AG08396 (cell line): ENCODE results near the gene TMEM170A.

Experiments used
- DNase-seq: peaks from one replicate; pipeline ENCODE4 v3.0.0; 2012; ENCODE audit warnings: low spot score, mixed read lengths

The TMEM170A gene

DNA sequence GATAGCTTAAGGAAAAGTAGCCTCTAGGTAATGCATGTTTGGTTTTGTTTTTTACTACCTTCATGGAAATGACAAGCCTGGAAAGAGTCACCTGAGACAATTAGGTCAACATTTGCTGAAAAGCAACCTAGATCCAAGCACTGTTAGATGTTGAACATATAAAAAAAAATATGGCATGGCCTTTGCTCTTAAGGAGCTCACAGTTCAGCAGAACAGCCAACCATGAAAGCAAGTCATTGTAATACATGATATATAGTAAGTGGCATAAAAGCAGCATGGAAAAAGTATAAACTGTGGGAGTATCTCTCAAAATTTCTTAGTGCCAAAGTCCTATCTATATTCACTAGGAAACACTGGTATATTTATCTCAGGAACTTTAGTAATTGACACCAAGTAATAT, 62.8 kb downstream of the TMEM170A start:
- no peak for DNase-seq

DNA sequence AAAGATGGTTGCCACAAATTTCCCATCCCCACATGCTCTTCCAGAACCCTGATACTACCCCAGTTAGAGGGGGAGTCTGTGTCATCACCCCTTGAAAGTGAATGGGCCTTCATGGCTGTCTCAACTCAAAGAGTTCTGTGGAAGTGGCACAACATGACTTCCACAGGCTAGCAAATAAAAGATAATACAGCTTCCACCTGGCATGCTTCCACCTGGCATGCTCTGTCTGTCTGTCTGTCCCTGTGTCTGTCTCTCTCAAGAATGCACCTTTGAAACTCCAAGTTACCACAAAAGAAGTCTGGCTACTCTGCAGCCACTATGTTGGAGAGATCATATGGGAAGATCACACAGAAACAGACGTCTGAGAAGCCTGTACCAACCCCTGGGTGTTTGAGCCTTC, 66.2 kb downstream of the TMEM170A start:
- DNase-seq, result no peak

DNA sequence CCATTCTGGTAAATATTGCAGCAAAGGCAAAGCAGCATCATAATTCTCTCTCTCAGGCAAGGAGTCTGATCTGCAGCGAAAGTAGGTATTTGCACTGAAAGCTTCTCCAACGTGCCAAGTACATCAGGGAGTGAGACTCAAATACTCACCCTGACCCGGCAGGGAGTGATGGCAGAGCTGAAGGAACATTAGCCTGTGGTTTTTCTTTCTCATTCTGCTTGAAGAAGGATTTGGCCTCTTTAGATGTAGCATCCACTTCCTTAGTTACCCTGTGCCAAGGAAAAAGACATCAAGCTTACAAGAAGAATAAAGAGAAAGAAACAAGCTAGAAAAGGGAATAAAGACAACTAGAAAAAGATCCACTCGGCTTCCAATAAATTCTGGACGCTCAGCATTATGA, 69.5 kb downstream of the TMEM170A start:
- no peak for DNase-seq
